Retina (tissue), 1 donor: ENCODE measurements around the gene TATDN3.
A peak's percentile ranks its signal among the peaks of the same experiment; 100 is the strongest.
"Not testable (repeated sequence)": the region's sequence is repeated elsewhere in the genome, so short reads cannot be mapped to it uniquely, and the experiment has no call there.

ENCODE experiments used
- DNase-seq: peaks from one replicate; pipeline ENCODE4 v3.0.0-alpha.2; 2016

Gene TATDN3

DNA sequence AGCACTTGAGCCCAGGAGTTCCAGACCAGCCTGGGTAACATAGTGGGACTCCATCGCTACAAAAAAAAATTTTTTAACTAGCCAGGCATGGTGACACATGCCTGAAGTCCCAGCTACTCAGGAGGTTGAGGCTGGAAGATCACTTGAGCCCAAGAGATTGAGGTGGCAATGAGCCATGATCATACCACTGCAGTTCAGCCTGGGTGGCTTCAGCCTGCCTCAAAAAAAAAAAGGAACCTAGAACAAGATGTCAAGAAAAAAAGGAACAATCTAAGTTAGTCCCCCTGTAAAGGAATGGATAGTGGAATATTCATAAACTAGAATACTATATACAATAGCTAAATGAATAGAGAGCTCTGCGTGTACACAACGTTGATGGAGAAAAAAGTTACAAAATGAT, 14.5 kb upstream of the TATDN3 start:
- DNase-seq: no peak

DNA sequence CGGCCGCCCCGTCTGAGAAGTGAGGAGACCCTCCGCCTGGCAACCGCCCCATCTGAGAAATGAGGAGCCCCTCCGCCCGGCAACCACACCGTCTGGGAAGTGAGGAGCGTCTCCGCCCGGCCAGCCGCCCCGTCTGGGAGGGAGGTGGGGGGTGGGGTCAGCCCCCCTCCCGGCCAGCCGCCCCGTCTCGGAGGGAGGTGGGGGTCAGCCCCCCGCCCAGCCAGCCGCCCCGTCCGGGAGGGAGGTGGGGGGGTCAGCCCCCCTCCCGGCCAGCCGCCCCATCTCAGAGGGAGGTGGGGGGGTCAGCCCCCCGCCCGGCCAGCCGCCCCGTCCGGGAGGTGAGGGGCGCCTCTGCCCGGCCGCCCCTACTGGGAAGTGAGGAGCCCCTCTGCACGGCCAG, 12.6 kb upstream of the TATDN3 start:
- not testable (repeated sequence) for DNase-seq

DNA sequence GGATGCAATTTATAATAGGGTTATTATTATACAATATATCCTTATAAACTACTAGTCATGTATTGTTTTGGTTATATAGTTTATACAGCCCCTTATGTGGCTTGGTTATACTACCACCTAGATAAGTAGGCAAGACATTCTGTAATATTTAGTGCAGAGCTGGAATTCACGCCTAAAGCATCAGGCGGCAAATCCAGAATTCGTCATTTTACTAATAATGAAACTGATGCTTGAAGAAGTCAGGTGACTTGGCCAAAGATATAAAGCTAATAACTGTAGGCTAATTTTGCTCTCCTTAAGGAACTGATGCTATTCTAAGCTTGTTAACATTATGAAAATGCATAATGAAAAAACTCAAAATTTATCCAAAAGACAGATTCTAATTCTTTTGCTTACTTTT, 10.9 kb upstream of the TATDN3 start:
- DNase-seq: no peak

DNA sequence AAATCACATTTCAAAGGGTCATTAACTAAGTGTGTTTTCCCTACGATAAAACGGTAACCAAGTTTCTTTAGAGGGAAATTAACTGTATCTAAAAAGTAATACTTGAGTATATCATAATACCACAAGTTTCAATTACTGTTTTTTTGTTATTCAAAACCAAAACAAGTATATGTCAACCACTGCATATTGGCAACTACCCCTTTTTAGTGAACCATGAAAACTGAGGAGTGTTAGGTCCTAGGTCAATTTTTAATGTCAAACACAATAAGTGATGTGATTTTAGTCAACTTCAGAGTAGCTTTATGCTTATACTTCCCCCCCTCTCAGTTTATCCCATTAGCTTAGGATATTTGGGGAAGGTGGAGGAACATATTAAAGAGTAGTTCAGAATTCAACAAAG, 10.5 kb upstream of the TATDN3 start:
- no peak for DNase-seq

DNA sequence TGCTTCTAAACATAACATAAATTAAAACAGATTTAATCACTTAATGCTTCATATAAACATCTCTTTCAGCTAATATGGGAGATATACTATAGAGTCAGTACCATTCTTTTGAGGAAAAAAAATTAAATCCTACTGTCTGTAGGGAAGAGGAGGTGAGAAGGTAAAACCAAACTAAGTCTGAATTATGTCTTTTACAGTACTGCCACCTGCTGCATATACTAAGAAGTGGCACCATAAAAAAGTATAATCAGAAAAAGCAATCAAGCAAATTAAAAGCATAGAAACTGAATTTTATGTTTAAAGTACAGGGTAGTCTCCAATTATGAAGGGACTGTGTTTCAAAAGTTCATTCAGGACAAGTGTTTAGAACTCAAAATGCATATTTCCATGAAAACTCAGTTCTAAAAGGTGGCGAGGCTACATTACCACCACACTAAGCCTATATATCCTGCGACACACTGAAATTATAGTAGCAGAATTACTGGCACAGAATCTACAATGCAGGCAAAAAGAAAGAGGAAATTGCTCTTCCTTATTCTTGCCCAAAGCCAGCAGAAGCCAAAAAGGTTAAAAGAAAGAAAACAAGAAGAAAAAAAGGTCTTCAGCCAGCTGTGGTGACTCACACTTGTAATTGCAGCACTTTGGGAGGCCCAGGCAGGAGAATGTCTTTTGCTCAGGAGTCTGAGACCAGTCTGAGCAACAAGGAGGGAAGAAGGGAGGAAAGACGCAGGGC, 9.1 kb upstream of the TATDN3 start:
- no peak for DNase-seq

DNA sequence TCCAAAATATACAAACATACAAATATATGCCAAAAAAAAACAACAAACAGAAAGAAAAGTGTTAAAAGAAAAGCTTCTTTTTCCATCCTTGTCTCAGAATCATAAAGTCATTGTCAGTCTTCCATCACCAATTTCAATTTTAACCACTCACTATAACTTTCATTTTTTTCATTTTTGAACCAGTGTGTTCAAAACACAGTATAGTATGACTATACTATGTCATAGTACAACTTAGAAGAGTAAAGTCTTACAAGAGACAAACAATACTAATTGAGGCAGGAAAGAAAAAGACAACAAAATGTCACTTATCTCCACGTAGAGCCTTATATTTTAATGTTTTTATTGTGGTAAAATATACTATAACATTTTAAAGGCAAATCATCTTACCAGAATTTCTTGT, 7.7 kb upstream of the TATDN3 start:
- DNase-seq: no peak

GRCh38 chr1:212785871-212786270, 5.8 kb upstream of the TATDN3 start:
- DNase-seq: no peak

GRCh38 chr1:212791261-212791675, 426 bp upstream of the TATDN3 start:
- DNase-seq: no peak

DNA sequence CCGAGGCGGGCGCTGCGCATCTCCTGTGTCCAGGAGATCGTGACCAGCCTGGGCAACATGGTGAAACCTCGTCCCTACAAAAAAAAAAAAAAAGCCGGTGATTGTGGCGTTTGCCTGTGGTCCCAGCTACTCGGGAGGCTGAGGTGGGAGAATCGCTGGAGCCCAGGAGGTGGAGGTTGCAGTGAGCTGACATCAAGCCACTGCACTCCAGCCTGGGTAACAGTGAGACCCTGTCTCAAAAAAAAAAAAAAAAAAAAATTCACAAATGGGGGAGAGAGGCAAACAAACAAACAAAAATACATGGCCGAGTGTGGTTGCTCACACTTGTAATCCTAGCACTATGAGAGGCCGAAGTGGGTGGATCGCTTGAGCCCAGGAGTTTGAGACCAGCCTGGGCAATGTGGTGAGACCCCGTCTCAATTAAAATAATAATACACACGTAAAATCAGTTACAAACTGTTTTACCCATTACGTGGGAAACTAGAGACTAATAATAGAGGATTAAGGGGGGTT, 758 bp downstream of the TATDN3 start:
- DNase-seq: no peak

- DNase-seq: no peak
These were observed 2.9 kb downstream of the TATDN3 start for GRCh38 chr1:212794561-212795014.

DNA sequence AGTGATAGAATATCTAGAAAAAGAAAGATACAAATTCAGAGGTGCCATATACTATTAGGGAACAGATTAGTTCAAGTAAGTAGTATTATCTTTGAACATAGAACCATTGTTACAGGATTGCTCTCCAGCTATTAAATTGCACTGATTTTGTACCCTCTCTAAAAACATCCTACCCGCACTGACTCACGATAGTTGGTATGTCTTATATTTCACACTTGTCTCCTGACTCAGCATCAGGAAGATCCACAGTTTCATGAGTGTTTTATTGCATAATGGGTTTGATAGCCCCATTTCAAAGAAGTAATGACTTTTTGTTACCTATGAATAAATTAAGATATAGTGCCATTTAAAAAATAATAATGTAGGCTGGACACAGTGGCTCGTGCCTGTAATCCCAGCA, 6.0 kb downstream of the TATDN3 start:
- DNase-seq: no peak

DNA sequence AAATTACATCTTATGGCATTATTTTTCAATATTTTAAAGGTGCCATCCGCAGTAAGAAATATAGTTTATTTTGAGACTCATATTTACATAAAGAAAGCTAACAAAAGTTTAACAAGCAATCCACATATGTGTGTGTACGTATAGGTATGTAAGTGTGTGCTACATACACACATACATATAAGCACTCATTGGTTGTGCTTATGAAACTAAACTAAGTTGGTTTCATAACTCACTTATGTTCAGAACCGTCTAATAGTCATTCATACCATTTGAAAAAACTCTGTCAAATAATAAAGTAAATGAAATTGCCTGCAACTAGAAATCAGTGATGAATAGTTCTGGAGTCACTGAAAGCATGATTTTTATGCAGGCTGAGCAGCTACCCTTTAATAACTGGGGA, 14.1 kb downstream of the TATDN3 start:
- DNase-seq: no peak

DNA sequence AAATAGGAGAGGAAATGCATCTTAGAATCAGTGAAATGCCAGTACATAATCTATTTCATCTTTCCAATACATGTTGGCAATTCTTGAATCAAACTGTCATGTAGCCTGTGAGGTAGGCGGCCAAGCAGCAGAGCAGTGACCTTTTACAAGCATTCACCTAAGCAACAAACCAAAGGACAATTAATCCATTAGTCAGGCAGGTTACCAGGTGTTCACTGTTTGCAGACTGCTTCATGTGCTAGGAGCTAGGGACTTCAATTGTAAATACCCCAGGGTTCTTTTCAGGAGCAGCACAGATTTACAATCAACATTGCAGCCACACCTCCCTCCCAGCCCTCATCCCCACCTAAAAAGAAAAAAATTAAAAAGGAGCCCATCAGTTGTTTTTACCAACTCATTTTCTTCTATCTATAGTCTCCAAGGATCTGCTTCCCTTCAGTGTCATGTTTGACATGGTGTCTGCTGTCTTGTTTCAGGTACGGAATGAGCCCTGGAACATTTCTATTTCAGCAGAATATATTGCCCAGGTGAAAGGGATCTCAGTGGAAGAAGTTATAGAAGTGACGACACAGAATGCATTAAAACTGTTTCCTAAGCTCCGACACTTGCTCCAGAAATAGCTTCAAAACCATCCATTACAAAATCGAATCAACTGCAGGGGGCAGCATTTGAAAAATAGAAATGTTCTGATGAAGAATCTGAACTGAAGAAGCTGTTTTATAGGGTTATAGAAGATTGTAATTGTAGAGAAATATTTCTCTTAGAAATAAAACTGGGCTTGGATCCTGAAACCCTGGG, 23.0 kb downstream of the TATDN3 start:
- DNase-seq: peak; percentile 20

GRCh38 chr1:212816567-212817278, 25.0 kb downstream of the TATDN3 start:
- DNase-seq: no peak

DNA sequence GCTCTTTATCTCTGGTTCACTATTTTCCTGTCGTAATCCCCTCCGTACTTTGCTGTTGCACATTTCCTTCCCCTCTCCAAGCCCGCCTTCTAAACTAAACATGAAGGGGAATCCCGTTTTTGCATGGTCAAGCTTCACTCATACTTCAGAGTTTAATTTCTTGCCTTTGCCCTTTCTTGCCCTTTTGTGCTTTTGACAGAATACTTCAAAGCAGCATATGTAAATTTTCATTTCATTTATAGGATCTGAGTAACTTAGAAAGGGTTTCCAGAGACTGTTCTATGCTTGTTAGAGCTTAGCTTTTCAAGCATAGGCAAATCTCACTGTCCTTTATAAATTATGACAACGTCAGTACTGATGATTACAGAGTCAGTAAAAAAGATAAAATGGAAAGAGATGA, 28.0 kb downstream of the TATDN3 start:
- DNase-seq: no peak

DNA sequence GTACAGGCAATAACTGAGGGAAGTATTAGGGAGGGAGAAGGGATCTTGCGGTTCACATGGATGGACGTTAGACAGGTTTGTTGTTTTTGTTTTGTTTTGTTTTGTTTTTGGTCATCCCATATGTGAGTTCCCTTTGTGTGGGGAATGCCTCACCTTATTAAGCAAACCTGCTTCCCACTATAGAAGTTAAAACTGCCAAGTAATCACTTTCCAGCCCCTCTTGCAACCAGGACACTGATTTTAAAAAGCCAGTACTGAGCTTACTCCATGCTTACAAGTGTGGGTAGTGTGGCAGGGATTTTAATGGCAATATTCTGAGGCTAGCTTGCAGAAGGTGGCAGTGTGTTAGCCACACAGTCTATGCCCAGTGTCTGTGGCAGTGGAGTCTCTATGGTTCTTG, 29.3 kb downstream of the TATDN3 start:
- no peak for DNase-seq

GRCh38 chr1:212822956-212823355, 31.3 kb downstream of the TATDN3 start:
- no peak for DNase-seq

GRCh38 chr1:212824201-212824600, 32.5 kb downstream of the TATDN3 start:
- no peak for DNase-seq

DNA sequence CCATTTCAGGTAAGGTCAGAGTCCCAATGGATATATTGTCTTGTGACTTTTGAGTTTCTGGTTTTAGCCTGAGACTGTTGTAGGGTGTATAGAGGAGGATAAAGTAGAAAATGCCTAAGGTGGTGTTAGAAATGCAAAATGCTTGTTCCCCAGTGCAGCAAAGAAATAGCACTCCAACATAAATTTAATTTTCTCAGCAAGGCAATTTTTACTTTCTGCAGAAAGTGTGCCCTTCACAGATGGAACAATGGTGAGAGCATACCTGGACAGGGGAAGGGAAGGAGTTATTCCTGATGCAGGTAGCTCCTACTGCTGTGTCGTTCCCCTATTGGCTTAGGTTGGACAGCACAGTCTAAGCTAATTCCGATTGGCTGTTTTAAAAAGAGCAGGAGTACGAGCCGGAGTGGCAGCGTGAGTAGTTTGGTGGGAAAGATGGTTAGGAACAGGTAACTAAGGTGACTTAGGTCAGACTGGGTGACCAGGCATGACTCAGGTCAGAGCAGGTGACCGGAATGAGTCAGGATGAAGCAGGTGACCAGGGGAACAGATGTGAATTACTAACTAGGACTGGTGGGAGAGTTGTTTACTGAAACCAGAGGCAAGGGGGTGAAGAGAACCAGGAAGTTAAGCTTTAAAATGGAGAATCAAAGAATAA, 34.2 kb downstream of the TATDN3 start:
- no peak for DNase-seq

DNA sequence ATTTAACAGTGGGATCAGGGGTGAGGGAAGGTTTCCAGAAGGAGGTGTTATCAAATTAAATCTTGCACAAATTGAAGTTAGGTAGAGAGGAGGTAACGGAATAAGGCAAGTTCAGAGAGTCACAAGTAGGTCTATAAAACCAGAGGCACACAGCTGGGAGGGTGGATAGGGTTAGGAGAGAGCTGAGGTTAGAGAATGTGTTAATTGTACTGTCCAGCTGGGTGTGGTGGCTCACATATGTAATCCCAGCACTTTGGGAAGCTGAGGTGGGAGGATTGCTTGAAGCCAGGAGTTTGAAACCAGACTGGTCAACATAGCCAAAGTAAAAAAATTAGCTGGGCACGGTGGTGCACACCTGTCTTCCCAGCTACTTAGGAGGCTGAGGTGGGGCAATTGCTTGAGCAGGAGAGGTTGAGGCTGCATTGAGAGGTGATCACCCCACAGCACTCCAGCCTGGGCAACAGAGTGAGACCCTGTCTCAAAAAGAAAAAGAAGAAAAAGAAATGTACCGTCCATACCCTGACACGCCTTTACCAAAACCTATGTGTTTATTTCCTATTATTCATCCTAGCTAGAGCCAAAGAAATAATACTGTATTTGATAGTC, 35.6 kb downstream of the TATDN3 start:
- DNase-seq: no peak

GRCh38 chr1:212827831-212828278, 36.2 kb downstream of the TATDN3 start:
- no peak for DNase-seq

GRCh38 chr1:212828395-212828794, 36.7 kb downstream of the TATDN3 start:
- DNase-seq: no peak
